GM19463 (cell line): ENCODE measurements around the gene LZTR1.
"Not testable (repeated sequence)": the region's sequence is repeated elsewhere in the genome, so short reads cannot be mapped to it uniquely, and the experiment has no call there.

Experiments
- ATAC-seq: cut with Tn5 transposase; IDR thresholded peaks from one replicate; pipeline ENCODE4 v1.9.1; 2021; ENCODE audit warnings: mild to moderate bottlenecking, moderate library complexity; ENCODE audit not compliant: unreplicated experiment

The LZTR1 gene

GRCh38 chr22:20965104-20965887 lies 16.8 kb upstream of the LZTR1 start:
- no peak for ATAC-seq

- ATAC-seq, result no peak
Observed at GRCh38 chr22:20965888-20966855, 15.9 kb upstream of the LZTR1 start.

GRCh38 chr22:20966883-20967696 lies 15.0 kb upstream of the LZTR1 start, which contains the start of gene AIFM3:
Gene AIFM3, plus strand, starts transcription at chr22:20967255. Its CDS starts 690 bp downstream, at chr22:20967945.
- no peak for ATAC-seq

- no peak for ATAC-seq
Observed at GRCh38 chr22:20967697-20968211, 14.3 kb upstream of the LZTR1 start.

- ATAC-seq, result no peak
Observed at GRCh38 chr22:20968281-20968977, 13.7 kb upstream of the LZTR1 start.

GRCh38 chr22:20970939-20971657 lies 11.0 kb upstream of the LZTR1 start:
- no peak for ATAC-seq

- not testable (repeated sequence) for ATAC-seq
Observed at GRCh38 chr22:20972014-20972694, 9.9 kb upstream of the LZTR1 start.

GRCh38 chr22:20972933-20973577 lies 9.0 kb upstream of the LZTR1 start:
- ATAC-seq, result no peak

GRCh38 chr22:20973634-20974286 lies 8.3 kb upstream of the LZTR1 start:
- no peak for ATAC-seq

- ATAC-seq, result no peak
Observed at GRCh38 chr22:20974336-20974955, 7.7 kb upstream of the LZTR1 start.

GRCh38 chr22:20975541-20976290 lies 6.4 kb upstream of the LZTR1 start:
- no peak for ATAC-seq

GRCh38 chr22:20976291-20976877 lies 5.7 kb upstream of the LZTR1 start:
- no peak for ATAC-seq

- no peak for ATAC-seq
Observed at GRCh38 chr22:20977019-20977418, 5.1 kb upstream of the LZTR1 start.

- ATAC-seq, result no peak
Observed at GRCh38 chr22:20977516-20978170, 4.5 kb upstream of the LZTR1 start.

GRCh38 chr22:20978419-20978818 lies 3.7 kb upstream of the LZTR1 start:
- no peak for ATAC-seq
